Right ventricle myocardium inferior (tissue), 1 donor: ENCODE results near the gene C15orf40. TPM values are rescaled to one million over a fixed set of nuclear protein-coding genes. Genes with fewer than 3 reads are reported as not detected.

Experiments used
- total RNA-seq: library from RNA; stranded (reverse); fragmentation: NEBNext Ultra II Directional; extraction: Animal tissue kit (Norgen Biotek cat#: 25700); gene quantifications from one replicate; pipeline ENCODE4 v1.2.1, GENCODE V29; 2021
- donor health status: DM: no; HTN: yes; CAD: no; lungs with severe emphysema.

The C15orf40 gene
- total RNA-seq, 1 donor from 2014 or later, result 11.1 TPM

Other genes starting within 250 kb of the C15orf40 start
- 144 TPM for gene FSD2, start 205.6 kb downstream of the C15orf40 start, total RNA-seq
- gene WHAMM, start 202.0 kb downstream of the C15orf40 start, total RNA-seq, result 5.7 TPM
- gene HOMER2, start 58.9 kb downstream of the C15orf40 start, total RNA-seq, result 53.7 TPM
- 12.8 TPM for gene RAMAC, start 25.4 kb downstream of the C15orf40 start, total RNA-seq
- gene BTBD1, start 55.6 kb upstream of the C15orf40 start, total RNA-seq, result 150 TPM
- gene TM6SF1, start 96.0 kb upstream of the C15orf40 start, total RNA-seq, result 5.0 TPM
- gene HDGFL3, start 196.2 kb upstream of the C15orf40 start, total RNA-seq, result 32.8 TPM